WI38 (cell line): ENCODE results near the gene PNPT1.
"Not testable (repeated sequence)": the region's sequence is repeated elsewhere in the genome, so short reads cannot be mapped to it uniquely, and the experiment has no call there.

Experiments
- H3K4me3 ChIP-seq: 2 replicates; pipeline ENCODE4 v1.5.1; 2011; ENCODE audit warnings: low read depth, mild to moderate bottlenecking, control low read depth, low read length
- TF ChIP-seq, protein P1 (sequence below): IDR thresholded peaks from 2 replicates; pipeline ENCODE4 v1.5.1; 2012; ENCODE audit warnings: low read depth, mild to moderate bottlenecking, control low read depth, low read length

The PNPT1 gene

DNA sequence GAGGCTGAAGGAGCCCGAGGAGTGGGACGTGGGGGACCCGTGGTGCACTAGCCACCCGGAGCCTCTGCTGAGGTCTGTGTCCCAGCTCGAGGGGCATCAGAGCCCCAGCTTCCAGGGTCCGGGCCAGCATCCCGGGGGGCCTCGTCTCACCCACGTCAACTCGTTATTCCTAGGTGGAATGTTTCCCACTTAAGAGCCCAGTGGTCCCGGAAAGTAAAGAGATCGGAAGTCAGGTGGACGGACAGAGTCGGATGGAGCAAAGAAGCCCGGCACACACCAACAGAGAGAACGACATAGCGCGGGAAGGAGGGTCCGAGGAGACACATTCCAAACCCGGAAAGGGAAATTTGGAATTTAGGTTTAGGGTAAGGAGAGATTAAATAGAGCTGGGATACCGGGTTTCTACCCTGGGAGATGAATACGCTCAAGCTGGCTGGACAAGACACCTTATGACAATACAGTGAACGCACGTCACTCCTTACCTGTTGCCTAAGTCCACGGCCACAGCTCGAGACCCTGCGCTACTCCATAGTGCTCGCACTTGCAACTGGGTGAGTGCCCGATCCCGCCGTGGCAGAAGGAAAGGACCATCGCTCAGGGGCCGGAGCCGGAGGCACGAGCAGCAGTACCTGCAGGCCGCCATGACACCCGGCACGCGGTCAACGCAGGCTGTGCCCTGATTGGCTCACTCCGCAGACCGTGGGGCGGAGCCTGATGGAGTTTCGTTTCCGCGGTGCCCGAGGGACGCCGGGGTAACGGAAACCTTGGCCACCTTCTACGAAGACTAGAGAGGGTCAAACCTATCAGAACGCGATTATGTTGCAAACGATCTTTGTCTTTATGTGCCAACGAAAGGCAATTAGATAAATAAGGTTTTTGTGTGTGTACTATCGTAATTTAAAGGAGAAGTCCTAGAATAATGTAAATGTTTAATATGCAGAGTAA lies at the start of gene PNPT1:
TSS of gene PNPT1 (minus strand) at position 664 of the 945 bp plus-strand sequence. CDS start at position 643, 21 bp downstream.
- TF ChIP-seq, protein P1, sequence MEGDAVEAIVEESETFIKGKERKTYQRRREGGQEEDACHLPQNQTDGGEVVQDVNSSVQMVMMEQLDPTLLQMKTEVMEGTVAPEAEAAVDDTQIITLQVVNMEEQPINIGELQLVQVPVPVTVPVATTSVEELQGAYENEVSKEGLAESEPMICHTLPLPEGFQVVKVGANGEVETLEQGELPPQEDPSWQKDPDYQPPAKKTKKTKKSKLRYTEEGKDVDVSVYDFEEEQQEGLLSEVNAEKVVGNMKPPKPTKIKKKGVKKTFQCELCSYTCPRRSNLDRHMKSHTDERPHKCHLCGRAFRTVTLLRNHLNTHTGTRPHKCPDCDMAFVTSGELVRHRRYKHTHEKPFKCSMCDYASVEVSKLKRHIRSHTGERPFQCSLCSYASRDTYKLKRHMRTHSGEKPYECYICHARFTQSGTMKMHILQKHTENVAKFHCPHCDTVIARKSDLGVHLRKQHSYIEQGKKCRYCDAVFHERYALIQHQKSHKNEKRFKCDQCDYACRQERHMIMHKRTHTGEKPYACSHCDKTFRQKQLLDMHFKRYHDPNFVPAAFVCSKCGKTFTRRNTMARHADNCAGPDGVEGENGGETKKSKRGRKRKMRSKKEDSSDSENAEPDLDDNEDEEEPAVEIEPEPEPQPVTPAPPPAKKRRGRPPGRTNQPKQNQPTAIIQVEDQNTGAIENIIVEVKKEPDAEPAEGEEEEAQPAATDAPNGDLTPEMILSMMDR: no peak
- peak within 1 kb of the TSS; percentile 99 for H3K4me3 ChIP-seq

DNA sequence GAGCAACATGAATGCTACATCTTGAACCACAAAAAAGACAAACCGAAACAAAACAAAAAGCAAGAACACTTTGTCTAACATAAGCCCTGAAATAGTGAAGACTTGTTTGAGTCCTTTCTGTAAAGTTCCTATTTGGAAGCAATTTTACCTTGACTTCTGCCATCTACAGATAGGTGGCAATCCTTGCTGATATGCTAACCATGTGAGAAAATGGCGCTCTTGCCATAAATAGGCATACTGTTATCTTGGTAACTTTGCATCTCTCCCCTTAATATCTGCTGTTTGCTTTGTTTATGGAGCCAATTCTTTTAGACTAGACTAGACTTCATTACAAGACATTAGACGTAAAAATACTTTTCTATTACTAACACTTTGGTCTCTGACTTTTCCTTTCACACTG lies 49.4 kb upstream of the PNPT1 start:
- no peak overlapping the region for H3K4me3 ChIP-seq
- TF ChIP-seq, protein P1: no peak

GRCh38 chr2:55736019-55736536 lies 42.4 kb upstream of the PNPT1 start:
- H3K4me3 ChIP-seq: not testable (repeated sequence)

- TF ChIP-seq, protein P1: no peak
- no peak overlapping the region for H3K4me3 ChIP-seq
Observed at GRCh38 chr2:55734726-55735125, 41.1 kb upstream of the PNPT1 start.

DNA sequence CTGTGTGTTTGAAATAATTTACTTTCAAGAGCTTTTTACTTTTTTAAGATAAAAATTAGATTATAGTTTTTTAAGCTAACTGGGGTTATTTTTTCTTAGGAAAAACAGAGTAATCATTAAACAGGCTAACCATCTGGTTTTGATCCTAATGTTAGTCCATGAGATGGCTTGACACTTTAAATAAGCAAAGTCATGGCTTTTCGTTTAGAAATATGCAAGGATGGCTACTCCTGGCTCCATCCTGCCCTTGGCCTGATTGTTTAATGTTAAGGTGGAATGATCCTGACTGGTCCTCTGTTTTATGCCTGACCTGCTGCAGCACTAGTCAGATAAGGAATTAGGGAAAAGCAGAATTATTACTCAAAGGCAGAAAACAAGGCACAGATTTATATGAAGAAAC lies 39.7 kb upstream of the PNPT1 start:
- TF ChIP-seq, protein P1: no peak
- H3K4me3 ChIP-seq: peak overlapping the region; percentile 18; the same call in 1 of the 2 replicates

DNA sequence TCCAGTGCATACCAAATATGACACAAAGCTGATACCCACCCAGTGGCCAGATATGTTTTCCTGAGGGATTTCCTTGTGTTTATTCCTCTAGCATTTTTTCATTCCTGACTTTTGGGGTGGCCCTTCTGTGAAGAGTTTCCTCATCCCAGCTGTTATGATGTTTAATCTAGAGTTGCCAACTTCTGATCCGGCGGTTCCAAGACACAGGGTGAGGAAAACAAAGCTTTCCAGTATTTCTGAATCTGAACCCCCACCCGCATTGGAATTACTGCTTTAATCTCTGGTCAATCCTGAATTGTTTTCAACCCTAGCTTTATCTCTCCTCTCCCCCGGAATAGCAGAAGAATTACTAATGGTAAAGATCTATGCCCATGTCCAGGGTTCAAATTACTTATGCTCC lies 39.2 kb upstream of the PNPT1 start:
- peak overlapping the region; percentile 18; the same call in 1 of the 2 replicates for H3K4me3 ChIP-seq
- TF ChIP-seq, protein P1: no peak

GRCh38 chr2:55729136-55729685 lies 35.6 kb upstream of the PNPT1 start:
- TF ChIP-seq, protein P1: no peak

More at GRCh38 chr2:55729136-55729685, 35.6 kb upstream of the PNPT1 start:
- no peak overlapping the region for H3K4me3 ChIP-seq
